ENCODE measurements around the gene MYH10.
A peak's percentile ranks its signal among the peaks of the same experiment; 100 is the strongest.

Gene MYH10

GRCh38 chr17:8435245-8436168 lies 195.0 kb downstream of the MYH10 start, which contains the start of gene NDEL1:
Gene NDEL1, plus strand, starts transcription at chr17:8435884. Its CDS starts 8,388 bp downstream, at chr17:8444272.
- Histone ChIP-seq H3K9me3 (no peaks in the 10 kb centered on the region), H3K27me3 (no peaks in the 10 kb centered on the region), H3K4me1 (ENCODE audit: control insufficient read depth in 1 of 2, insufficient read depth in 1 of 2, low read depth in 1 of 2, low read length in 1 of 2) (peaks cover 29 to 52% of the 10 kb centered on the region in 2 experiments), H3K27ac (peak within 1 kb of the TSS; percentile 99), H3K36me3 (peaks cover 42% of the 10 kb centered on the region), H3K4me3 (ENCODE audit: low read depth in 1 of 2, low read length in 1 of 2) (peak within 1 kb of the TSS; percentile 88 to 92)
- TF ChIP-seq CTCF (IDR thresholded peaks at IDR 0.05): peak; percentile 36

DNA sequence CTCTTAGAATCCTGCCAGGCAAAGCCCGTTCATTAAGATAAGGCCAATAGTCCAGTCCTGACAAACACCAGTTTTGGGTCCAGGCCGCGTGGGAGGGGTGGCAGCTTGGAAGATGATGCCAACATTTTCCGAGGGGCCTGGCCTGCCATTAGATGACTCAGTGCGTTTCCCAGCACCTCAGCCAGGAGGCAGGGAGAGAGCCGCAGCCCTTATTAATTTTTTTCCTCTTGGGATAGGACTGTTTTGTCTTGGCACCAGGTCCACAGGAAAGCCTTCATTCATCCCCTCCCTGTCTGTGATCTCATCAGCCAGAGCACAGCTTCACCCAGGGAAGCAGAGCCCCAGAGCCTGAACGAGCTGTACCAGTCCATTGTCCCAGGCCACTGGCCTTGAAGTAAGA lies 199.6 kb downstream of the MYH10 start:
- Histone ChIP-seq H3K4me3 (ENCODE audit: low read depth in 1 of 2, low read length in 1 of 2) (no peak overlapping the region), H3K9me3 (no peaks in the 10 kb centered on the region), H3K27me3 (no peaks in the 10 kb centered on the region), H3K4me1 (ENCODE audit: control insufficient read depth in 1 of 2, insufficient read depth in 1 of 2, low read depth in 1 of 2, low read length in 1 of 2) (peaks cover 25 to 54% of the 10 kb centered on the region in 2 experiments), H3K27ac (peak overlapping the region; percentile 62), H3K36me3 (peaks cover 40% of the 10 kb centered on the region)
- TF ChIP-seq CTCF (IDR thresholded peaks at IDR 0.05): no peak

DNA sequence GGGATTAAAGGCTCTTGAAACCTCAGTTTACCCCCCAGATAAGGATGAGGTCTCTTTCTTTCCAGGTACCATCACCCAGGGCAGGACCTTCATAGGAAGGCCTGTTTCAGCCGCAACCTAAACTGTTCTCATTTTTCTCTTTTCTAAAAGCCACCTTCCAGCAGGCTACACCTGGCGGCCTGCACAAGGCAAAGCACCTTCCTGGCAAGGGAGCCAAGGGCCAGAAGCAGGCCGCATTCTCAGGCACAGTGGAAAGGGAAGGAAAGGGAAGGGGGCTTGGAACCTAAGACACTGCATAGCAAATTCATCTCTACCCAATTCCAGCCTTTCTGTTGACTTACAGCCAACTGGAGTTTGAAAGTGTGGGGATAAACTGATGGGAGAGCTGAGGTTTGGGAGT lies 203.7 kb downstream of the MYH10 start:
- TF ChIP-seq CTCF (IDR thresholded peaks at IDR 0.05): no peak
- H3K27ac ChIP-seq: peak overlapping the region; percentile 26
- peaks cover 47% of the 10 kb centered on the region for H3K36me3 ChIP-seq
- no peaks in the 10 kb centered on the region for H3K27me3 ChIP-seq
- peaks cover 44 to 73% of the 10 kb centered on the region in 2 experiments for H3K4me1 ChIP-seq (ENCODE audit: control insufficient read depth in 1 of 2, insufficient read depth in 1 of 2, low read depth in 1 of 2, low read length in 1 of 2)
- no peak overlapping the region for H3K4me3 ChIP-seq (ENCODE audit: low read depth in 1 of 2, low read length in 1 of 2)
- no peaks in the 10 kb centered on the region for H3K9me3 ChIP-seq

- H3K9me3 ChIP-seq: no peaks in the 10 kb centered on the region
- TF ChIP-seq CTCF (IDR thresholded peaks at IDR 0.05): no peak
- peaks cover 50 to 75% of the 10 kb centered on the region in 2 experiments for H3K4me1 ChIP-seq (ENCODE audit: control insufficient read depth in 1 of 2, insufficient read depth in 1 of 2, low read depth in 1 of 2, low read length in 1 of 2)
- no peaks in the 10 kb centered on the region for H3K27me3 ChIP-seq
- peaks cover 49% of the 10 kb centered on the region for H3K36me3 ChIP-seq
- peak overlapping the region; percentile 26 for H3K27ac ChIP-seq
- H3K4me3 ChIP-seq (ENCODE audit: low read depth in 1 of 2, low read length in 1 of 2): no peak overlapping the region
These were observed 204.3 kb downstream of the MYH10 start for GRCh38 chr17:8426094-8426720.

Measured in neutrophil (primary cell).